Heart left ventricle (tissue), 16 donors: Measurements from ENCODE around the gene OPN1LW. TPM values are rescaled to one million over a fixed set of nuclear protein-coding genes. Genes with fewer than 3 reads are reported as not detected.
"Not testable (repeated sequence)": the region's sequence is repeated elsewhere in the genome, so short reads cannot be mapped to it uniquely, and the experiment has no call there.

Experiments used
- ATAC-seq, 4 donors: fragments of 200-7000 bp; cut with Tn5 transposase; one replicate each; pipeline ENCODE4 v1.9.1; 2020 to 2022; ENCODE audit warnings: moderate library complexity in 4 of 4, mild to moderate bottlenecking in 3 of 4, moderate number of reproducible peaks in 1 of 4
- DNase-seq, 5 donors: peaks; one replicate each; pipeline ENCODE4 v3.0.0-alpha.2; 2020
- H3K27ac ChIP-seq, 12 donors: fragments of 200-600 bp; sonication (generic) in 4 of 12; one replicate each; pipeline versions ENCODE4 v1.5.0 to v1.8.0; 2016 to 2022; ENCODE audit warnings: mild to moderate bottlenecking in 2 of 12
- H3K27me3 ChIP-seq, 9 donors: fragments of 200-600 bp; sonication (generic) in 2 of 9; one replicate each; pipeline versions ENCODE4 v1.5.1 to v1.8.0; 2016 to 2022; ENCODE audit warnings: mild to moderate bottlenecking in 3 of 9
- H3K36me3 ChIP-seq, 9 donors: fragments of 200-600 bp; sonication (generic) in 2 of 9; one replicate each; pipeline versions ENCODE4 v1.5.0 to v1.8.0; 2018 to 2022; ENCODE audit warnings: mild to moderate bottlenecking in 2 of 9
- H3K4me1 ChIP-seq, 12 donors: fragments of 200-600 bp; sonication (generic) in 4 of 12; one replicate each; pipeline versions ENCODE4 v1.5.0 to v1.8.0; 2016 to 2022; ENCODE audit warnings: mild to moderate bottlenecking in 3 of 12
- H3K4me3 ChIP-seq, 12 donors: fragments of 200-600 bp; sonication (generic) in 4 of 12; one replicate each; pipeline versions ENCODE4 v1.5.0 to v1.8.0; 2017 to 2022; ENCODE audit warnings: mild to moderate bottlenecking in 9 of 12, moderate library complexity in 4 of 12
- H3K9me3 ChIP-seq, 12 donors: fragments of 200-600 bp; sonication (generic) in 4 of 12; one replicate each; pipeline versions ENCODE4 v1.5.0 to v1.8.0; 2016 to 2022; ENCODE audit warnings: mild to moderate bottlenecking in 1 of 12
- CTCF ChIP-seq, 12 donors: fragments of 200-600 bp; sonication (generic) in 4 of 12; IDR thresholded peaks; one replicate each; pipeline versions ENCODE4 v1.5.0 to v1.8.0; 2018 to 2022; ENCODE audit warnings: antibody characterized with exemption in 12 of 12, mild to moderate bottlenecking in 5 of 12
- POLR2A ChIP-seq, 2 donors: fragments of 450-650 bp; IDR thresholded peaks; one replicate each; pipeline ENCODE4 v1.6.1; 2017; ENCODE audit warnings: antibody characterized with exemption in 2 of 2, mild to moderate bottlenecking in 2 of 2, moderate library complexity in 2 of 2
- WGBS, 4 donors: extraction: QIAGEN DNeasy Blood & Tissue Kit in 2 of 4; methylation state at CpG; one replicate each; pipeline versions ENCODE4 v1.1.5 to v1.1.7; 2013 to 2018; 5-methylcytosine and 5-hydroxymethylcytosine counted together
- intact Hi-C, 10 donors: fragments of 100-400 bp; cut with DNase I; formaldehyde crosslinking; loops; one replicate each; pipeline versions ENCODE4 v1.11.1 to v1.14.2; 2022
- polyA plus RNA-seq, 2 donors: library from polyadenylated mRNA; stranded (reverse); fragments of 200-250 nt; gene quantifications; one replicate each; pipeline ENCODE4 v1.2.3, GENCODE V29; 2013
- total RNA-seq, 9 donors: library from RNA; depleted of rRNA in 2 of 9; stranded (reverse); fragments of >200 nt in 2 of 9; fragmentation: NEBNext Ultra II Directional in 3 of 9; extraction: Animal tissue kit (Norgen Biotek cat#: 25700) in 3 of 9; gene quantifications; one replicate each; pipeline versions ENCODE4 v1.1.0 to v1.2.4, GENCODE V29; 2016 to 2023
- donor health status: ischemic (EF 13 %, LVEDD 7.1; RV severe dilation, severe dysfunction).
- donor health status: healthy with polysubstance abuse.
- donor health status: DM: no; HTN: yes; CAD: no.
- donor health status: DM: no; HTN: no; CAD: no.
- donor health status: ischemic (EF 25% LVEDD 6.9; RV normal size, moderate dysfunction).
- donor health status: ischemic (EF 25% LVEDD 5.7; RV mildly dilated, moderate dysfunction).
- donor health status: healthy.
- donor health status: DM: yes; HTN: yes; CAD: no.
- donor health status: ischemic (EF 35%, LVEDD 5.7; RV mildly dilated, moderate dysfunction).
- donor health status: nonischemic (EF 11% LVEDD 7.7; RV severe dilation, severe dysfunction).
- donor health status: DM: yes; HTN: yes; CAD: no.
- donor health status: PGD.
- donor health status: ischemic (EF 29% LVEDD 5.4; RV normal size, mild dysfunction).
- donor health status: nonischemic (EF 23%, LVEDD 6.1; RV moderate dilation, normal function).

OPN1LW gene
- total and polyA plus RNA-seq, 11 donors, result not detected

GRCh38 chrX:154140742-154141141 lies 3.3 kb upstream of the OPN1LW start:
- no peak overlapping the region for H3K27ac ChIP-seq
- DNase-seq (no peak), ATAC-seq (no peak)
- 71 to 92% (median 88%) methylated on average over 10 of the region's 10 CpGs for WGBS, 4 donors
- peaks cover 0 to 12% (median 4%) of the 10 kb centered on the region in 12 donors for H3K4me1 ChIP-seq
- H3K27me3 ChIP-seq, result peaks cover 0 to 10% (median 0%) of the 10 kb centered on the region in 9 donors
- intact Hi-C loops, result no loop called here
- H3K36me3 ChIP-seq, result no peaks in the 10 kb centered on the region
- H3K4me3 ChIP-seq, result no peak overlapping the region
- TF ChIP-seq POLR2A (IDR thresholded peaks at IDR 0.05), result no peak
- no peak for TF ChIP-seq CTCF (IDR thresholded peaks at IDR 0.05)
- no peaks in the 10 kb centered on the region for H3K9me3 ChIP-seq

- WGBS, 4 donors, result 83 to 92% (median 87%) methylated on average over 8 of the region's 8 CpGs
- Histone ChIP-seq H3K4me1 (no peaks in the 10 kb centered on the region), H3K27me3 (no peaks in the 10 kb centered on the region), H3K4me3 (no peak overlapping the region), H3K27ac (no peak overlapping the region), H3K9me3 (no peaks in the 10 kb centered on the region), H3K36me3 (no peaks in the 10 kb centered on the region)
- ATAC-seq, result no peak
- DNase-seq, result no peak
- intact Hi-C loops, result no loop called here
- TF ChIP-seq CTCF (IDR thresholded peaks at IDR 0.05) (no peak), POLR2A (IDR thresholded peaks at IDR 0.05) (no peak)
These were observed 1.7 kb upstream of the OPN1LW start for GRCh38 chrX:154142386-154142785.

- no peak for DNase-seq
- intact Hi-C loops, result no loop called here
- 87 to 92% (median 89%) methylated on average over 22 to 23 of the region's 23 CpGs for WGBS, 4 donors
These were observed 895 bp upstream of the OPN1LW start for GRCh38 chrX:154142950-154143745.

GRCh38 chrX:154151030-154151429 lies 7.0 kb downstream of the OPN1LW start:
- H3K4me3 ChIP-seq, H3K36me3 ChIP-seq, ATAC-seq, H3K27me3 ChIP-seq, DNase-seq, intact Hi-C loops, H3K9me3 ChIP-seq, H3K4me1 ChIP-seq, H3K27ac ChIP-seq: not testable (repeated sequence)
- 80 to 100% (median 92%) methylated on average over 1 of the region's 6 CpGs; no CpG with 5 or more reads in 1 of the 4 donors for WGBS, 4 donors

More at GRCh38 chrX:154142950-154143745, 895 bp upstream of the OPN1LW start:
- no peaks in the 10 kb centered on the region for H3K9me3 ChIP-seq
- no peaks in the 10 kb centered on the region for H3K4me1 ChIP-seq
- H3K27ac ChIP-seq, result no peak overlapping the region
- TF ChIP-seq POLR2A (IDR thresholded peaks at IDR 0.05) (no peak), CTCF (IDR thresholded peaks at IDR 0.05) (no peak)
- no peak for ATAC-seq
- no peaks in the 10 kb centered on the region for H3K36me3 ChIP-seq
- H3K27me3 ChIP-seq, result no peaks in the 10 kb centered on the region
- H3K4me3 ChIP-seq, result no peak overlapping the region

GRCh38 chrX:154156221-154156620 lies 12.2 kb downstream of the OPN1LW start:
- H3K4me1 ChIP-seq, H3K27me3 ChIP-seq, ATAC-seq, H3K36me3 ChIP-seq, intact Hi-C loops, H3K27ac ChIP-seq, H3K9me3 ChIP-seq, H3K4me3 ChIP-seq: not testable (repeated sequence)
- 93 to 99% (median 97%) methylated on average over 9 to 11 of the region's 11 CpGs for WGBS, 4 donors
- DNase-seq, result peak in 1 of 5 donors; percentile 10

- peak; percentile 51 to 86 (median 69) for ATAC-seq
- DNase-seq, H3K4me1 ChIP-seq, H3K36me3 ChIP-seq, H3K9me3 ChIP-seq, intact Hi-C loops, H3K27ac ChIP-seq, H3K27me3 ChIP-seq, H3K4me3 ChIP-seq: not testable (repeated sequence)
- no CpG with 5 or more reads among the region's 2 CpGs for WGBS, 4 donors
These were observed 13.2 kb downstream of the OPN1LW start for GRCh38 chrX:154157207-154157606.

- intact Hi-C loops, H3K4me3 ChIP-seq, ATAC-seq, H3K36me3 ChIP-seq, H3K9me3 ChIP-seq, H3K4me1 ChIP-seq, H3K27ac ChIP-seq, DNase-seq, H3K27me3 ChIP-seq: not testable (repeated sequence)
- no CpG with 5 or more reads among the region's 15 CpGs for WGBS, 4 donors
These were observed 15.3 kb downstream of the OPN1LW start for GRCh38 chrX:154159345-154159744.

- DNase-seq, H3K9me3 ChIP-seq, H3K36me3 ChIP-seq, H3K4me3 ChIP-seq, H3K4me1 ChIP-seq, H3K27ac ChIP-seq, H3K27me3 ChIP-seq, intact Hi-C loops, ATAC-seq: not testable (repeated sequence)
- no CpG with 5 or more reads among the region's 8 CpGs for WGBS, 4 donors
These were observed 20.9 kb downstream of the OPN1LW start for GRCh38 chrX:154164902-154165301.
